Endothelial cell of hepatic sinusoid (primary cell): Measurements from ENCODE around the gene EFHC1.

Experiments
- in situ Hi-C: cut with HindIII; loops from 2 replicates; pipeline ENCODE4 v1.10.0; 2017; ENCODE audit warnings: low sequenced_read_pairs

EFHC1 gene

GRCh38 chr6:52500238-52501129 lies 80.3 kb downstream of the EFHC1 start:
- in situ Hi-C loops, result no loop called here

GRCh38 chr6:52502306-52503029 lies 82.3 kb downstream of the EFHC1 start:
- in situ Hi-C loops, result no loop called here

GRCh38 chr6:52503323-52503747 lies 83.2 kb downstream of the EFHC1 start:
- in situ Hi-C loops, result no loop called here

DNA sequence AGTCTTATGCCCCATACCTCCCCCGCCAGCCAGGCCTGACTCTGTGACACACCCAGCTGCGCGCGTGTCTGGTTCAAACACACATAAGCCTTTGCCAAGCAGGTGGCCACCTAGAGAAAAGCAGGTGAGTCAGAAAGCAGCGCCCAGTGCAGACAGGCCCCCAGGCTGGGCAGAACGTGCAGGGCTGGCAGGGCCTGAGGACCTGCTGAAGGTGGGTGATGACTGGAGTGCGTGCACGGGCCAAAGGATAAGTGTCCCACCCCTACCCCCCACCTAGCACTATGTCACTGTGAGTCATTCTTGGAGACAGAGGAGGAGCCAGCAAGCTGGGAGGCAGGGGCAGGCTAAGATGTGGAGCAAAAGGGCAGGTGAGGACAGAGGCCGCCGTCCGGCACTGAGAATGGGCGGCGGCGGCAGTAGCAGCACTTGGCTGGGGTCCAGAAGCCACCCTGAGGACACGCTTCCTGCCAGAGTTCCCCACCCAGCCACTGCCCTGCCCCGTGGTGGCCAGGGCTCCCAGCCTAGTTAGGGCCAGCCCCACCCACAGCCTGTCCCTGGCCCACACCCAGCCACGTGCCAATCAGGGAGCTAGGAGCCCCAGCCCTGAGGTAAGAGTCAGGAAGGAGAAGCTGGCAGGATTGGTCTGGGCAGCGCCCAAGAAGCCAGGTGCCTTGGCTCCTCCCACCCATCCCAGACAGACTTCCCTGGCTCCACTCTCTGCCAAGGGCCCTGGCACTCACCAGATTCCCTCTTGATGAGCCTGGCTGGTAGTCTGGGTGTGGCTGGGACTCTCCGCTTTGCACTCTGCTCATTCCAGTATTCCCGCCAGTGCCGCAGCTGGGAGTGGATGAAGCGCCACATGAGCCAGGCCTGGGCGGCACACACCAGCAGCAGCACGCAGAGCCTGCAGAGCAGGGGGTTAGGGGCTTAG lies 84.0 kb downstream of the EFHC1 start:
- in situ Hi-C loops, result no loop called here

- in situ Hi-C loops, result no loop called here
Observed at GRCh38 chr6:52504782-52505136, 84.6 kb downstream of the EFHC1 start.

DNA sequence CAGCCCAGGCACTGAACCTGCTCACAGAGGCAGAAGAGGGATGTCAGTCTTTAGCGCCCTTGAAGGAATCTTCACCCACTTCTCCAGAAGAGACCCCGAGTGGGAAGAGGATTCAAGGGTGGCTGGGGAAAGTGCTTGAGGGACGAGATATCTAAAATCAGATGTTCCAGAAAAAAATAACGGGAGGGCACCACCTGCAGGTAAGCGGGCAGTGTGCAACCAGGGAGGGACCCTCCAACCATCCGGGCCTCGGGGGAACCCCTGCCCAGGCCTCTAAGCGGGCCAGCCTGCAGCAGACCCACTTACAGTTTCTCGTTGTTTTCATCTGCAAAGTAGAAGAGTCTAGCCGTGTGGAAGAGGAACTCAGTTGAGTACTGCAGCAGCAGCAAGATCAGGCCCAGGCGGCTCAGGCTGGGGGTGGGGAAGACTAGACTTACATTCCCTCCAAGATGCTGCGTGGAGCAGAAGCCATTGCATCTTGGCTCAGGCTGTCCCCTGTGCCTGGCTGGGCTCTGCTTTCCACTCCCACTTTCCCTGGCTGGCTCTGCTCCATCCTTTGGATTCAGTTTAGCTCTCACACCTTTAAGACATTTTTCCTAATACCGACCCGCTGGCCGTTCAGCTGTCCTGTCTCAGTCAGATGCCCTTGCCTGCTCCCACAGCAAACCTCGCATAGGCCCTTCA lies 85.7 kb downstream of the EFHC1 start:
- in situ Hi-C loops, result no loop called here

DNA sequence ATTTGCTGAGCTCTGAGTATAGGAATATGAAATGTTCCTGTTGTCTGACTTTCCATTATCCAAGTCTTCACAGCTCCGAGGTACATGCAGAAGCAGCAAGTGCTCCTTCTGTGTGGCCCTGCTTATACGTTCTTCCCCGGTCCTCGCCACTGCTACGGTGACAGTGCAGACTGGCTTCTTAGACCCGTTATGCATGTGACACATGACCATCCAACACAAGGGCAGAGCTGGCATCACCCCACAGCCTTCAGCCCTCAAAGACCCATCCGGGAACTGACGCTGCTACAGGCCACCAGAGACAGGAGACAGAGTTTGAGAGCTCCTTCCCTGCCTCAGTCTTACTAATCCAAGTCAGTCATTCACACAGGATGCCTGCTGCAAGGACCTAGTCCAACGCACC lies 86.3 kb downstream of the EFHC1 start:
- in situ Hi-C loops, result no loop called here

GRCh38 chr6:52507557-52508260 lies 87.6 kb downstream of the EFHC1 start:
- in situ Hi-C loops, result no loop called here

DNA sequence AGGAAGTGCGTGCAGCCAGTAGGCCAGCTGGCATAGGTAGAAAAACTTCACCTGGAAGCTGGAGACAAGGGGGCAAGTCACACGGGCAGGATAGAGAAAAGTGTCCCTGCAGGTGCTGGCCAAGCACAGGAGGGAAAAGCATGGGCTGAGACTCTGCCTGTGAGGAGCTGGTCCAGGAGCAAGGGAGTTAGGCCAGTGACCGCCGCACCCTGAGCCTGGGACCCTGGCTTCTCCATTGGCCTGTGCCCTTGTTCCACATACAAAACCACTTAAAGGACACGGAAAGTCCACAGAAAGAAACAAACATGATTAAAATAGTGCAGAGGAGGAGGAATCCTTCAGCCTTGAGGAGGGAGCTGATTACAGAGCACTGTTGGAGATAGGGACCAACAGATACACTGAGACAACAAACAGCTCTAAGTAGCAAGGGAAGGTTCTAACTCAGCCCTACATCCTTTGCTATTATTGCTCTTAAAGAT lies 88.2 kb downstream of the EFHC1 start:
- in situ Hi-C loops, result no loop called here

GRCh38 chr6:52509281-52510212 lies 89.4 kb downstream of the EFHC1 start:
- in situ Hi-C loops, result no loop called here

GRCh38 chr6:52510213-52510562 lies 90.0 kb downstream of the EFHC1 start:
- in situ Hi-C loops, result no loop called here

DNA sequence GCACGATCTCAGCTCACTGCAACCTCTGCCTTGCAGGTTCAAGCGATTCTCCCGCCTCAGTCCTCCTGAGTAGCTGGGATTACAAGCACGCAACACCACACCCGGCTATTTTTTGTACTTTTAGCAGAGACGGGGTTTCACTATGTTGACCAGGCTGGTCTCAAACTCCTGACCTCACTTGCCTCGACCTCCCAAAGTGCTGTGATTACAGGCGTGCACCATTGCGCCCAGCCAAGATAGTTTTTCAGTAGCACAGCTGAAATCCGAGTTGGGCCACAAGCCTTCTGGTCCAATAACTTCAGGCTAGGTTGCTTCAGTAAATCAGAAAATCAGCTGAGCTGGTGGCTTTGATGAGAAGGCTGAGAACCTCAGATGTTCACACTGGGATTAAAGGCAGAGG lies 91.0 kb downstream of the EFHC1 start:
- in situ Hi-C loops, result no loop called here

DNA sequence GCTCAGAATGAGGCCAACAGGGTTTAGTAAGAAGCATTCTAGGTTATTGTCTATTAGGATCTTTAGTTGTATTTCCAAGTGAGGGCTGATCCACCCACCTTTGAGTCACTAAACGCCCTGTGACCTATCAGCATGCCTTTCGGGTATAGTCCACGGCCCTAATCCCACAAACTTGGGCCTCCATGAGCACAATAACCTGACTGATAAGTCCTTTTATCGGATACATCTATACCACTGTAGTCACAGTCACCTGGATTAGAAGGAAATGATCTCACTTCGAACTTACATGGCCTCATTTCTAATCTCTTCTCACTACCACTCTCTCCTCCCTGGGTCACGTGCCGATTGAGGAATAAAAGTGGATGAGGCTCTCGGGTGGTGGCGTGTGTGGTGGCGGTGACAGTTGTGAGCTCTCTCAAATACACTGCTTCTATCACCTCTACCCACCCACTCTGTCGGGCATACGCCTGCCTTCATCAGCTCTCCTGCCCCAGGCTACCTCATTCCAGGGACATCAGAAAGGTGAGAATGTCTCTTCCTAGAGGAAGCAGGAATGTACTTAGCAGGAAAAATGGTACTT lies 91.5 kb downstream of the EFHC1 start:
- in situ Hi-C loops, result no loop called here

DNA sequence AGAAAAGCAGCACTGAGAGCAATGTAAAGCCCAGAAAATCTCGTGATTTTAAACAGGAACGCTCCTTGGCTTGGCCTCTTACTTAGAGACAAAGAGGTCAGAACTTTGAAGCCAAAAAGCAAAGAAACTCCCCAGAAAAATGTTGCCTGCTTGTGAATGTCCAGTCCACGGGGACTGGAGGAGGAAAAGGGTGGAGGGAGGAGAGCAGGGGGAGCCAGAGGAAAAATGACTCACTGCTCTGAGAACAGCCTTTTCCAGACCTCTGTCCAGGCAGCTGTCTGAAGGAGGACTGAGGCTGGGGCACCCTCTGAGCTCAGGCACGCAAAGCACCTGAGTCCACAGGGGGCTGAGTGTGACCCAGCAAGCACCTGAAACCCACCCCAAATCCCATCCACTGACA lies 92.1 kb downstream of the EFHC1 start:
- in situ Hi-C loops, result no loop called here

DNA sequence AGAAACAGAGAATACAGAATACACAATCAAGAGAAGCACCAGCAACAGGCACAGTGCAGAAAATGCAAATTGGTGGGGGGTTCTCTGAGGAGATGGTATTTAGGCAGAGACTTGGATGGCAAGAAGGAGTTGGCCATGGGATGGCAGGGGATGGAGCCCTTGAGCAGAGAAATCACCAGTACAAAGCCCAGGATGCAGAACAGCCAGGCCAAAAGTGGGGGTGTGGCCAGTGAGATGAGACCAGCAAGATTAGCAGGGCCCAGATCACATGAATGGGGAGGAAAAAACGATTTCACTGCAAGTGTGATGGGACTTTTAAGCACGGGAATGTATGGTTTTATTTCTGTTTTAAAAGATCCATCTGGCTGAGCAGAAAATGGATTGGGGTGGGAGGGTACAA lies 93.3 kb downstream of the EFHC1 start:
- in situ Hi-C loops, result no loop called here

- in situ Hi-C loops, result no loop called here
Observed at GRCh38 chr6:52513896-52514295, 93.8 kb downstream of the EFHC1 start.

GRCh38 chr6:52514514-52514913 lies 94.4 kb downstream of the EFHC1 start:
- in situ Hi-C loops, result no loop called here

GRCh38 chr6:52515219-52515960 lies 95.2 kb downstream of the EFHC1 start:
- in situ Hi-C loops, result no loop called here
